ENCODE measurements around the gene PIAS4. TPM values are rescaled to one million over a fixed set of nuclear protein-coding genes. Genes with fewer than 3 reads are reported as not detected.
"Not testable (repeated sequence)": the region's sequence is repeated elsewhere in the genome, so short reads cannot be mapped to it uniquely, and the experiment has no call there.

Gene PIAS4
- total RNA-seq, 1 donor from 2014 or later: 95.8 TPM

- TF ChIP-seq CTCF (IDR thresholded peaks at IDR 0.05; ENCODE audit: partially characterized antibody, unreplicated experiment): peak; percentile 88
- peak overlapping the region; percentile 38 for H3K27ac Mint-ChIP-seq (ENCODE audit: unreplicated experiment)
- no peaks in the 10 kb centered on the region for H3K36me3 Mint-ChIP-seq (ENCODE audit: unreplicated experiment)
- peaks cover 18% of the 10 kb centered on the region for H3K4me1 Mint-ChIP-seq (ENCODE audit: low read depth, unreplicated experiment)
- peaks cover 7% of the 10 kb centered on the region for H3K27me3 Mint-ChIP-seq (ENCODE audit: unreplicated experiment)
- DNase-seq: peak; percentile 85
- H3K9me3 Mint-ChIP-seq (ENCODE audit: unreplicated experiment): peaks cover 22% of the 10 kb centered on the region
- H3K4me3 Mint-ChIP-seq (ENCODE audit: unreplicated experiment): peak overlapping the region; percentile 58
Measured at GRCh38 chr19:3987619-3988371, 19.7 kb upstream of the PIAS4 start.

- no peaks in the 10 kb centered on the region for H3K36me3 Mint-ChIP-seq (ENCODE audit: unreplicated experiment)
- peak overlapping the region; percentile 73 for H3K27ac Mint-ChIP-seq (ENCODE audit: unreplicated experiment)
- TF ChIP-seq CTCF (IDR thresholded peaks at IDR 0.05; ENCODE audit: partially characterized antibody, unreplicated experiment): no peak
- DNase-seq: no peak
- H3K4me1 Mint-ChIP-seq (ENCODE audit: low read depth, unreplicated experiment): peaks cover 8% of the 10 kb centered on the region
- H3K4me3 Mint-ChIP-seq (ENCODE audit: unreplicated experiment): peak overlapping the region; percentile 73
- H3K27me3 Mint-ChIP-seq (ENCODE audit: unreplicated experiment): peaks cover 3% of the 10 kb centered on the region
- H3K9me3 Mint-ChIP-seq (ENCODE audit: unreplicated experiment): peaks cover 6% of the 10 kb centered on the region
Measured at GRCh38 chr19:3990815-3991117, 16.8 kb upstream of the PIAS4 start.

- Mint-ChIP-seq H3K36me3 (ENCODE audit: unreplicated experiment) (no peaks in the 10 kb centered on the region), H3K9me3 (ENCODE audit: unreplicated experiment) (peaks cover 9% of the 10 kb centered on the region), H3K27me3 (ENCODE audit: unreplicated experiment) (no peaks in the 10 kb centered on the region), H3K27ac (ENCODE audit: unreplicated experiment) (no peak overlapping the region), H3K4me3 (ENCODE audit: unreplicated experiment) (no peak overlapping the region), H3K4me1 (ENCODE audit: low read depth, unreplicated experiment) (peaks cover 9% of the 10 kb centered on the region)
- DNase-seq: no peak
- no peak for TF ChIP-seq CTCF (IDR thresholded peaks at IDR 0.05; ENCODE audit: partially characterized antibody, unreplicated experiment)
Measured at GRCh38 chr19:3995607-3996006, 11.9 kb upstream of the PIAS4 start.

GRCh38 chr19:3998667-3999412, 8.7 kb upstream of the PIAS4 start:
- not testable (repeated sequence) for H3K27me3 Mint-ChIP-seq (ENCODE audit: unreplicated experiment); DNase-seq; H3K4me1 Mint-ChIP-seq (ENCODE audit: low read depth, unreplicated experiment); H3K36me3 Mint-ChIP-seq (ENCODE audit: unreplicated experiment); H3K9me3 Mint-ChIP-seq (ENCODE audit: unreplicated experiment)
- Mint-ChIP-seq H3K27ac (ENCODE audit: unreplicated experiment) (peak overlapping the region; percentile 96), H3K4me3 (ENCODE audit: unreplicated experiment) (peak overlapping the region; percentile 38)

- H3K36me3 Mint-ChIP-seq (ENCODE audit: unreplicated experiment); H3K27me3 Mint-ChIP-seq (ENCODE audit: unreplicated experiment); DNase-seq; H3K4me3 Mint-ChIP-seq (ENCODE audit: unreplicated experiment); H3K4me1 Mint-ChIP-seq (ENCODE audit: low read depth, unreplicated experiment); H3K27ac Mint-ChIP-seq (ENCODE audit: unreplicated experiment); H3K9me3 Mint-ChIP-seq (ENCODE audit: unreplicated experiment): not testable (repeated sequence)
Measured at GRCh38 chr19:4000798-4001197, 6.7 kb upstream of the PIAS4 start.

GRCh38 chr19:4005436-4005835, 2.1 kb upstream of the PIAS4 start:
- not testable (repeated sequence) for DNase-seq; H3K4me3 Mint-ChIP-seq (ENCODE audit: unreplicated experiment); H3K27ac Mint-ChIP-seq (ENCODE audit: unreplicated experiment); H3K36me3 Mint-ChIP-seq (ENCODE audit: unreplicated experiment)
- Mint-ChIP-seq H3K9me3 (ENCODE audit: unreplicated experiment) (peaks cover 10% of the 10 kb centered on the region), H3K27me3 (ENCODE audit: unreplicated experiment) (peaks cover 11% of the 10 kb centered on the region), H3K4me1 (ENCODE audit: low read depth, unreplicated experiment) (peaks cover 14% of the 10 kb centered on the region)
